Heart right ventricle (tissue), 16 donors: ENCODE data around the gene FHIT. TPM values are rescaled to one million over a fixed set of nuclear protein-coding genes. Genes with fewer than 3 reads are reported as not detected.
"Not testable (repeated sequence)": the region's sequence is repeated elsewhere in the genome, so short reads cannot be mapped to it uniquely, and the experiment has no call there.

Experiments used
- ATAC-seq, 8 donors: fragments of 200-7000 bp; cut with Tn5 transposase; one replicate each; pipeline ENCODE4 v1.9.1; 2020; ENCODE audit warnings: mild to moderate bottlenecking in 8 of 8, moderate library complexity in 8 of 8, moderate number of reproducible peaks in 1 of 8
- DNase-seq, 2 donors: peaks; one replicate each; pipeline ENCODE4 v3.0.0-alpha.2; 2020
- H3K27ac ChIP-seq, 10 donors: fragments of 200-600 bp; sonication (generic) in 2 of 10; one replicate each; pipeline versions ENCODE4 v1.5.0 to v1.8.0; 2020 to 2022; ENCODE audit warnings: mild to moderate bottlenecking in 3 of 10
- H3K27me3 ChIP-seq, 7 donors: fragments of 200-600 bp; one replicate each; pipeline ENCODE4 v1.8.0; 2021 to 2022; ENCODE audit warnings: mild to moderate bottlenecking in 2 of 7
- H3K36me3 ChIP-seq, 9 donors: fragments of 200-600 bp; sonication (generic) in 1 of 9; one replicate each; pipeline versions ENCODE4 v1.5.0 to v1.8.0; 2020 to 2022; ENCODE audit warnings: mild to moderate bottlenecking in 2 of 9
- H3K4me1 ChIP-seq, 9 donors: fragments of 200-600 bp; sonication (generic) in 1 of 9; one replicate each; pipeline versions ENCODE4 v1.5.0 to v1.8.0; 2020 to 2022; ENCODE audit warnings: mild to moderate bottlenecking in 4 of 9
- H3K4me3 ChIP-seq, 10 donors: fragments of 200-600 bp; sonication (generic) in 2 of 10; one replicate each; pipeline versions ENCODE4 v1.5.0 to v1.8.0; 2020 to 2022; ENCODE audit warnings: mild to moderate bottlenecking in 7 of 10, moderate library complexity in 2 of 10
- H3K9me3 ChIP-seq, 11 donors: fragments of 200-600 bp in 10 of 11; sonication (generic) in 2 of 11; one replicate each; pipeline versions ENCODE4 v1.5.0 to v1.8.0; 2013 to 2022; ENCODE audit warnings: mild to moderate bottlenecking in 2 of 11, control low read depth in 1 of 11, moderate library complexity in 1 of 11
- WGBS, 2 donors: extraction: QIAGEN DNeasy Blood & Tissue Kit; methylation state at CpG; one replicate each; pipeline ENCODE4 v1.1.7; 2013; ENCODE audit warnings: inconsistent platforms in 1 of 2; 5-methylcytosine and 5-hydroxymethylcytosine counted together
- intact Hi-C, 10 donors: fragments of 100-400 bp; cut with DNase I; formaldehyde crosslinking; loops; one replicate each; pipeline versions ENCODE4 v1.11.1 to v1.14.2; 2022
- polyA plus RNA-seq, 2 donors: library from polyadenylated mRNA; stranded (reverse); fragments of 200-250 nt; gene quantifications; one replicate each; pipeline ENCODE4 v1.2.3, GENCODE V29; 2013
- total RNA-seq, 10 donors: library from RNA; stranded (reverse); fragmentation: NEBNext Ultra II Directional in 3 of 10; extraction: Animal tissue kit (Norgen Biotek cat#: 25700) in 3 of 10; gene quantifications; one replicate each; pipeline versions ENCODE4 v1.2.1 to v1.2.4, GENCODE V29; 2021 to 2023
- TF ChIP-seq, protein P1 (sequence below), 9 donors: fragments of 200-600 bp; sonication (generic) in 2 of 9; IDR thresholded peaks; one replicate each; pipeline versions ENCODE4 v1.5.0 to v1.8.0; 2021 to 2022; ENCODE audit warnings: antibody characterized with exemption in 9 of 9, mild to moderate bottlenecking in 5 of 9, moderate library complexity in 1 of 9
- donor health status: Arrhythmogenic right ventricular cardiomyopathy.
- donor health status: ischemic (EF 13 %, LVEDD 7.1; RV severe dilation, severe dysfunction).
- donor health status: healthy with polysubstance abuse.
- donor health status: DM: no; HTN: yes; CAD: no.
- donor health status: DM: no; HTN: no; CAD: no.
- donor health status: ischemic (EF 25% LVEDD 6.9; RV normal size, moderate dysfunction).
- donor health status: ischemic (EF 25% LVEDD 5.7; RV mildly dilated, moderate dysfunction).
- donor health status: healthy.
- donor health status: DM: yes; HTN: yes; CAD: no.
- donor health status: Ischemic cardiomyopathy.
- donor health status: ischemic (EF 35%, LVEDD 5.7; RV mildly dilated, moderate dysfunction).
- donor health status: nonischemic (EF 11% LVEDD 7.7; RV severe dilation, severe dysfunction).
- donor health status: DM: yes; HTN: yes; CAD: no.
- donor health status: PGD.
- donor health status: ischemic (EF 29% LVEDD 5.4; RV normal size, mild dysfunction).
- donor health status: nonischemic (EF 23%, LVEDD 6.1; RV moderate dilation, normal function).

The FHIT gene
- total and polyA plus RNA-seq, 12 donors = 4.7 to 25.5 (median 18.3) TPM

DNA sequence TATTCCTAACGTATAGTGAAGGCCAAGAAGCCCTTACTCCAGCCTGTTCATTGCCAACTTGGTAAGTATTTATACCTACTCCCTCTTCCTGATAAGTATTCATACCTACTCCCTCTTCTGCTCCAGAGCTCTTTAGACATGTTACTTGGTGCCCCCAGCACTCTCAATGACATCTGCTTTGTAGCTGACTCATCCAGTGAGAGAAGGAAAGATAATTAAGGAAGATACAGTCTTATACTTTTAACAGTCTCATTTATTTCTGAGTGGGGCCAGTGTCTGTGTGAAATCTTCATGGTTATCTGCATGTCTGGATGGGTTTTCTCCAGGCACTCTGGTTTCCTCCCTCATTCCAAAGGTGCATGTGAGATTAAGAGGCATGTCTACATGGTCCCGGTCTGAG lies 698.7 kb downstream of the FHIT start:
- no peak for DNase-seq

DNA sequence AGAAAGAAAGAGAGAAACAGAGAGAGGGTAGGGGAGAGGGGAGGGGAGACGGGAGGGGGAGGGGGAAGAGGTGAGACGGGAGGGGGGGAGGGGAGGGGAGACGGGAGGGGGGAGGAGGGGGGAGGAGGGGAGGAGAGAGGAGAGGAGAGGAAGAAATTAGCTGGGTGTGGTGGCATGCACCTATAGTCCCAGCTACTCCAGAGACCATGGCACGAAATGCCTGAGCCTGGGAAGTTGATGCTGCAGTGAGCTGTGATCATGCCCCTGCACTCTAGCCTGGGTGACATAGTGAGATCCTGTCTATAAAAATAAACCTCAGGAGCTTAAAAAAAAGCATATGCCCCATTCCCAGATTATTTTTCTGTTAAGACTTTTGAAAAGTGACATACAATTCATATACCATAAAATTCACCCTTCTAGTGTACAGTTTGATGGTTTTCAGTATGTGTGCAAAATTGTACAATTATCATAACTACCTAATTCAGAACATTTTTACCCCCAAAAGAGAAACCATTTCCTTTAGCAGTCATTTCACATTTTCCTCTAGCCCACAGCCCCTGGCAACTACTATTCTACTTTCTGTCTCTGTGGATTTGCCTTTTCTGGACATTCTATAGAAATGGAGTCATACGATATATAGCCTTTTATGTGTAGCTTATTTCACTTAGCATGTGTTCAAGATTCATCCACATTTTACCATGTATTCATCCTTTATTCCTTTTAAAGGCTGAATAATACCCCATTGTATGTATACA lies 699.6 kb downstream of the FHIT start:
- TF ChIP-seq, protein P1, sequence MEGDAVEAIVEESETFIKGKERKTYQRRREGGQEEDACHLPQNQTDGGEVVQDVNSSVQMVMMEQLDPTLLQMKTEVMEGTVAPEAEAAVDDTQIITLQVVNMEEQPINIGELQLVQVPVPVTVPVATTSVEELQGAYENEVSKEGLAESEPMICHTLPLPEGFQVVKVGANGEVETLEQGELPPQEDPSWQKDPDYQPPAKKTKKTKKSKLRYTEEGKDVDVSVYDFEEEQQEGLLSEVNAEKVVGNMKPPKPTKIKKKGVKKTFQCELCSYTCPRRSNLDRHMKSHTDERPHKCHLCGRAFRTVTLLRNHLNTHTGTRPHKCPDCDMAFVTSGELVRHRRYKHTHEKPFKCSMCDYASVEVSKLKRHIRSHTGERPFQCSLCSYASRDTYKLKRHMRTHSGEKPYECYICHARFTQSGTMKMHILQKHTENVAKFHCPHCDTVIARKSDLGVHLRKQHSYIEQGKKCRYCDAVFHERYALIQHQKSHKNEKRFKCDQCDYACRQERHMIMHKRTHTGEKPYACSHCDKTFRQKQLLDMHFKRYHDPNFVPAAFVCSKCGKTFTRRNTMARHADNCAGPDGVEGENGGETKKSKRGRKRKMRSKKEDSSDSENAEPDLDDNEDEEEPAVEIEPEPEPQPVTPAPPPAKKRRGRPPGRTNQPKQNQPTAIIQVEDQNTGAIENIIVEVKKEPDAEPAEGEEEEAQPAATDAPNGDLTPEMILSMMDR (IDR thresholded peaks at IDR 0.05) = no peak
- no peak overlapping the region for H3K4me3 ChIP-seq
- peaks cover 0 to 4% (median 0%) of the 10 kb centered on the region in 9 donors for H3K4me1 ChIP-seq
- WGBS, 2 donors = 91 to 95% methylated on average over 2 of the region's 5 CpGs
- ATAC-seq (no peak), DNase-seq (no peak)
- H3K27me3 ChIP-seq = no peaks in the 10 kb centered on the region
- H3K36me3 ChIP-seq = no peaks in the 10 kb centered on the region
- no peak overlapping the region for H3K27ac ChIP-seq
- intact Hi-C loops = no loop called here
- no peaks in the 10 kb centered on the region for H3K9me3 ChIP-seq

More for the DNA sequence above, 698.7 kb downstream of the FHIT start:
- WGBS, 2 donors = 62 to 73% methylated on average over 2 of the region's 2 CpGs
- intact Hi-C loops = no loop called here
- Histone ChIP-seq H3K4me1 (peaks cover 0 to 4% (median 0%) of the 10 kb centered on the region in 9 donors), H3K27ac (no peak overlapping the region), H3K4me3 (no peak overlapping the region), H3K9me3 (no peaks in the 10 kb centered on the region), H3K36me3 (no peaks in the 10 kb centered on the region), H3K27me3 (no peaks in the 10 kb centered on the region)
- TF ChIP-seq, protein P1 (IDR thresholded peaks at IDR 0.05) = no peak
- no peak for ATAC-seq

DNA sequence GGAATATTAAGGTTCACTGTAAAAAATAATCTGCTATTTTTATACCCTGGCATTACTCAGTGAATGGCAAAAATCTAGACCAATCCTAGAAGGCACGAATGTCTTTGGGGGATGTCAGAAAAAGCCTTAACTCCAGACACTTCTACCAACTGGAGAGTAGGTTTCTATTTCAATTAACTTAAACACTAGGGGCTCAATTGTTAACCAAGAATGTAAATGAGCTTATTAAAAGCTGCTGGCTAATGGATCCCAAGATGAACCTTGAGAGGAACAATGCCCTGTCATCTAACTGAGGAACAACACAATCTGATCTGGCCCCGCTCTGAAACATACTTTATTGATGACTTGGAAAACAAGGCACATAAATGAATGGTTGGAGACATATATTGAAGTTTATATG lies 701.4 kb downstream of the FHIT start:
- Histone ChIP-seq H3K36me3 (no peaks in the 10 kb centered on the region), H3K27ac (peak overlapping the region in 1 of 10 donors; percentile 36), H3K4me1 (peaks cover 0 to 4% (median 0%) of the 10 kb centered on the region in 9 donors), H3K4me3 (no peak overlapping the region), H3K9me3 (no peaks in the 10 kb centered on the region), H3K27me3 (no peaks in the 10 kb centered on the region)
- no peak for DNase-seq
- WGBS, 2 donors = 72 to 83% methylated on average over 2 of the region's 2 CpGs
- no peak for ATAC-seq
- intact Hi-C loops = loop anchor here in 1 of 10 donors (10.0 kb wide), 1 partner anchor 975 kb away; no protein-coding TSS in a partner anchor
- TF ChIP-seq, protein P1 (IDR thresholded peaks at IDR 0.05) = no peak

DNA sequence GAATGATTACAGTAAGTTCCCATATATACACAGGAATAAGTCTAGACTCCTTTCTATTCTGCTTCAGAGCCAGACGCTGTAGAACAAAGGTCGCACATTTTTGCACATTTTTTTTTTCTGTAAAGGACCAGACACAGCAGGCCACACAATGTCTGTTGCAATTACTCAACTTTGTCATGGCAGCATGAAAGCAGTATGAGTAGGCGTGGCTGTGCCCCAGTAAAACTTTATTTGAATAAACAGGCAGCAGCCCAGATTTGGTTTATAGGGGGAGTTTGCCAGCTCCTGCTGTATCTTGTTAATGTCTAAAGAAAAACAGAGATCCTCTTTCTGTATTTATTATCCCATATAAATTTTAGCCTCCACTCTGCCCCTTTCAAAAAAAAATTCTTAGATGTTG lies 708.3 kb downstream of the FHIT start:
- Histone ChIP-seq H3K4me1 (no peaks in the 10 kb centered on the region), H3K27ac (no peak overlapping the region), H3K4me3 (no peak overlapping the region), H3K36me3 (no peaks in the 10 kb centered on the region), H3K27me3 (no peaks in the 10 kb centered on the region), H3K9me3 (peaks cover 0 to 16% (median 0%) of the 10 kb centered on the region in 11 donors)
- intact Hi-C loops = loop anchor here in 1 of 10 donors (10.0 kb wide), 1 partner anchor 982 kb away; no protein-coding TSS in a partner anchor
- TF ChIP-seq, protein P1 (IDR thresholded peaks at IDR 0.05) = no peak
- no peak for ATAC-seq
- no peak for DNase-seq
- WGBS, 2 donors = 82 to 87% methylated on average over 3 of the region's 3 CpGs

DNA sequence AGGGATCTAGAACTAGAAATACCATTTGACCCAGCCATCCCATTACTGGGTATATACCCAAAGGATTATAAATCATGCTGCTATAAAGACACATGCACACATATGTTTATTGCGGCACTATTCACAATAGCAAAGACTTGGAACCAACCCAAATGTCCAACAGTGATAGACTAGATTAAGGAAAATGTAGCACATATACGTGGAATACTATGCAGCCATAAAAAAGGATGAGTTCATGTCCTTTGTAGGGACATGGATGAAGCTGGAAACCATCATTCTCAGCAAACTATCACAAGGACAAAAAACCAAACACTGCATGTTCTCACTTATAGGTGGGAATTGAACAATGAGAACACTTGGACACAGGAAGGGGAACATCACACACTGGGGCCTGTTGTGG lies 711.9 kb downstream of the FHIT start:
- DNase-seq, H3K4me3 ChIP-seq, intact Hi-C loops, ATAC-seq, H3K27me3 ChIP-seq, H3K27ac ChIP-seq, H3K4me1 ChIP-seq, H3K36me3 ChIP-seq: not testable (repeated sequence)
- H3K9me3 ChIP-seq = peaks cover 0 to 16% (median 0%) of the 10 kb centered on the region in 11 donors
- 94 to 98% methylated on average over 2 of the region's 2 CpGs for WGBS, 2 donors
